Activated CD8-positive, alpha-beta memory T cell treated with anti-CD3 and anti-CD28 coated beads for 1 hour (primary cell): ENCODE results near the gene ZBTB21.
"Not testable (repeated sequence)": the region's sequence is repeated elsewhere in the genome, so short reads cannot be mapped to it uniquely, and the experiment has no call there.

Experiments
- DNase-seq, 2 donors: peaks; one replicate each; pipeline ENCODE4 v3.0.0-alpha.2; 2020; ENCODE audit warnings: low read depth in 1 of 2; ENCODE audit errors: extremely low read depth in 1 of 2

The ZBTB21 gene

GRCh38 chr21:41954654-41955499, 55.3 kb downstream of the ZBTB21 start:
- no peak for DNase-seq

- DNase-seq: no peak
These were observed 56.1 kb downstream of the ZBTB21 start, which contains the start of gene C2CD2 for GRCh38 chr21:41953831-41954653. Gene C2CD2, minus strand, starts transcription at chr21:41954018. Its CDS starts 370 bp downstream, at chr21:41953648.

- no peak for DNase-seq
These were observed 56.8 kb downstream of the ZBTB21 start for GRCh38 chr21:41953249-41953830.

GRCh38 chr21:41952568-41953248, 57.5 kb downstream of the ZBTB21 start:
- no peak for DNase-seq

GRCh38 chr21:41951876-41952567, 58.1 kb downstream of the ZBTB21 start:
- DNase-seq: no peak

GRCh38 chr21:41950941-41951351, 59.2 kb downstream of the ZBTB21 start:
- no peak for DNase-seq

GRCh38 chr21:41949631-41950030, 60.5 kb downstream of the ZBTB21 start:
- not testable (repeated sequence) for DNase-seq

- DNase-seq: no peak
These were observed 61.3 kb downstream of the ZBTB21 start for GRCh38 chr21:41948901-41949300.

- DNase-seq: no peak
These were observed 61.9 kb downstream of the ZBTB21 start for GRCh38 chr21:41948078-41948895.

GRCh38 chr21:41945982-41946381, 64.2 kb downstream of the ZBTB21 start:
- DNase-seq: no peak

GRCh38 chr21:41943851-41944250, 66.3 kb downstream of the ZBTB21 start:
- no peak for DNase-seq

- no peak for DNase-seq
These were observed 67.7 kb downstream of the ZBTB21 start for GRCh38 chr21:41942457-41942856.

GRCh38 chr21:41941941-41942340, 68.2 kb downstream of the ZBTB21 start:
- no peak for DNase-seq

- no peak for DNase-seq
These were observed 69.7 kb downstream of the ZBTB21 start for GRCh38 chr21:41940431-41940830.

- DNase-seq: no peak
These were observed 70.8 kb downstream of the ZBTB21 start for GRCh38 chr21:41939391-41939790.
